HEK293T (cell line): Measurements from ENCODE around the gene MORF4L2.
"Not testable (repeated sequence)": the region's sequence is repeated elsewhere in the genome, so short reads cannot be mapped to it uniquely, and the experiment has no call there.

Experiments
- ARNT ChIP-seq: fragments of 450-650 bp; IDR thresholded peaks from 2 replicates; pipeline ENCODE4 v1.6.1; 2017; ENCODE audit warnings: mild to moderate bottlenecking
- BHLHE40 ChIP-seq: fragments of 450-650 bp; IDR thresholded peaks from 2 replicates; pipeline ENCODE4 v1.6.1; 2016; ENCODE audit warnings: mild to moderate bottlenecking, moderate library complexity, borderline replicate concordance
- ELF4 ChIP-seq: fragments of 450-650 bp; IDR thresholded peaks from 2 replicates; pipeline ENCODE4 v1.6.1; 2017; ENCODE audit warnings: antibody characterized with exemption
- HDGF ChIP-seq: fragments of 450-650 bp; IDR thresholded peaks from 2 replicates; pipeline ENCODE4 v1.6.1; 2017; ENCODE audit warnings: antibody characterized with exemption, borderline replicate concordance
- L3MBTL2 ChIP-seq: fragments of 450-650 bp; conservative IDR thresholded peaks from 2 replicates; pipeline ENCODE4 v1.6.1; 2016; ENCODE audit warnings: mild to moderate bottlenecking
- LEF1 ChIP-seq: fragments of 450-650 bp; IDR thresholded peaks from 2 replicates; pipeline ENCODE4 v1.6.1; 2017; ENCODE audit warnings: mild to moderate bottlenecking, borderline replicate concordance
- SUZ12 ChIP-seq: fragments of 450-650 bp; IDR thresholded peaks from 2 replicates; pipeline ENCODE4 v1.6.1; 2016; ENCODE audit warnings: mild to moderate bottlenecking
- TF ChIP-seq, protein P1 (sequence below): fragments of 450-650 bp; IDR thresholded peaks from 2 replicates; pipeline ENCODE4 v1.6.1; 2016

DNA sequence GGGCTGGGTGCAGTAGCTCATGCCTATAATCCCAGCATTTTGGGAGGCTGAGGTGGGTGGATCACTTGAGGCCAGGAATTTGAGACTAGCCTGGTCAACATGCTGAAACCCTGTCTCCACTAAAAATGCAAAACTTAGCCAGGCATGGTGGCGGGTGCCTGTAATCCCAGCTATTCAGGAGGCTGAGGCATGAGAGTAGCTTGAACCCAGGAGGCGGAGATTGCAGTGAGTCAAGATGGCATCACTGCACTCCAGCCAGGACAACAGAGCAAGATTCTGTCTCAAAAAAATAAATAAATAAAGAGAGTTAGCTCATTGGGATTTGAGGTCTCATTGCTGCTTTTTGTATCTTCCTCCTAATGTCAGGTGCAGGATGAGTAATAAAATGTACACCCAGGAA lies 29.4 kb downstream of the MORF4L2 start:
- not testable (repeated sequence) for TF ChIP-seq ELF4, L3MBTL2, SUZ12, HDGF, BHLHE40, ARNT, LEF1
- TF ChIP-seq, protein P1, sequence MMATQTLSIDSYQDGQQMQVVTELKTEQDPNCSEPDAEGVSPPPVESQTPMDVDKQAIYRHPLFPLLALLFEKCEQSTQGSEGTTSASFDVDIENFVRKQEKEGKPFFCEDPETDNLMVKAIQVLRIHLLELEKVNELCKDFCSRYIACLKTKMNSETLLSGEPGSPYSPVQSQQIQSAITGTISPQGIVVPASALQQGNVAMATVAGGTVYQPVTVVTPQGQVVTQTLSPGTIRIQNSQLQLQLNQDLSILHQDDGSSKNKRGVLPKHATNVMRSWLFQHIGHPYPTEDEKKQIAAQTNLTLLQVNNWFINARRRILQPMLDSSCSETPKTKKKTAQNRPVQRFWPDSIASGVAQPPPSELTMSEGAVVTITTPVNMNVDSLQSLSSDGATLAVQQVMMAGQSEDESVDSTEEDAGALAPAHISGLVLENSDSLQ, result not testable (repeated sequence)
